Measurements from ENCODE around the gene KLHL33. TPM values are rescaled to one million over a fixed set of nuclear protein-coding genes. Genes with fewer than 3 reads are reported as not detected.
"Not testable (repeated sequence)": the region's sequence is repeated elsewhere in the genome, so short reads cannot be mapped to it uniquely, and the experiment has no call there.

KLHL33 gene
- total RNA-seq, 1 donor from 2014 or later: 0.26 TPM

GRCh38 chr14:20452831-20453230, 16.9 kb upstream of the KLHL33 start:
- not testable (repeated sequence) for DNase-seq (ENCODE audit: low spot score)

- DNase-seq (ENCODE audit: low spot score): no peak
These were observed 10.9 kb upstream of the KLHL33 start for GRCh38 chr14:20446889-20447288.

GRCh38 chr14:20443650-20444049, 7.7 kb upstream of the KLHL33 start:
- not testable (repeated sequence) for DNase-seq (ENCODE audit: low spot score)

- DNase-seq (ENCODE audit: low spot score): no peak
These were observed 5.5 kb upstream of the KLHL33 start for GRCh38 chr14:20441461-20441860.

GRCh38 chr14:20440882-20441281, 4.9 kb upstream of the KLHL33 start:
- no peak for DNase-seq (ENCODE audit: low spot score)

- no peak for DNase-seq (ENCODE audit: low spot score)
These were observed 4.5 kb upstream of the KLHL33 start for GRCh38 chr14:20440465-20440864.

- DNase-seq (ENCODE audit: low spot score): no peak
These were observed 2.7 kb upstream of the KLHL33 start for GRCh38 chr14:20438664-20439063.

- no peak for DNase-seq (ENCODE audit: low spot score)
These were observed 393 bp upstream of the KLHL33 start for GRCh38 chr14:20436363-20436755.

- DNase-seq (ENCODE audit: low spot score): no peak
These were observed 1.0 kb downstream of the KLHL33 start for GRCh38 chr14:20434701-20435581.

GRCh38 chr14:20429801-20430669, 5.9 kb downstream of the KLHL33 start:
- no peak for DNase-seq (ENCODE audit: low spot score)

GRCh38 chr14:20428802-20429201, 7.2 kb downstream of the KLHL33 start:
- DNase-seq (ENCODE audit: low spot score): no peak

- no peak for DNase-seq (ENCODE audit: low spot score)
These were observed 8.0 kb downstream of the KLHL33 start for GRCh38 chr14:20428010-20428365.

- no peak for DNase-seq (ENCODE audit: low spot score)
These were observed 8.5 kb downstream of the KLHL33 start for GRCh38 chr14:20427231-20428009.

- no peak for DNase-seq (ENCODE audit: low spot score)
These were observed 11.1 kb downstream of the KLHL33 start for GRCh38 chr14:20424851-20425250.

- no peak for DNase-seq (ENCODE audit: low spot score)
These were observed 13.1 kb downstream of the KLHL33 start for GRCh38 chr14:20422886-20423285.

GRCh38 chr14:20421267-20421666, 14.7 kb downstream of the KLHL33 start:
- DNase-seq (ENCODE audit: low spot score): no peak

- DNase-seq (ENCODE audit: low spot score): no peak
These were observed 16.5 kb downstream of the KLHL33 start for GRCh38 chr14:20419419-20419818.

- no peak for DNase-seq (ENCODE audit: low spot score)
These were observed 17.5 kb downstream of the KLHL33 start for GRCh38 chr14:20418501-20418909.

GRCh38 chr14:20417250-20418186, 18.4 kb downstream of the KLHL33 start:
- DNase-seq (ENCODE audit: low spot score): no peak

GRCh38 chr14:20416223-20416622, 19.7 kb downstream of the KLHL33 start:
- DNase-seq (ENCODE audit: low spot score): no peak

- no peak for DNase-seq (ENCODE audit: low spot score)
These were observed 20.2 kb downstream of the KLHL33 start for GRCh38 chr14:20415782-20416206.
